Caki2 (cell line): ENCODE results near the gene NUP93. TPM values are rescaled to one million over a fixed set of nuclear protein-coding genes. Genes with fewer than 3 reads are reported as not detected.
"Not testable (repeated sequence)": the region's sequence is repeated elsewhere in the genome, so short reads cannot be mapped to it uniquely, and the experiment has no call there.

Source experiments
- DNase-seq: peaks from one replicate; pipeline ENCODE4 v3.0.0-alpha.2; 2015; ENCODE audit warnings: low read depth
- in situ Hi-C: cut with HindIII; loops from 2 replicates; pipeline ENCODE4 v1.10.0; 2016; ENCODE audit warnings: low sequenced_read_pairs, low pct_unique_long_range_greater_than_20kb, mixed read lengths
- total RNA-seq: library from RNA; depleted of rRNA; stranded (reverse); fragments of >200 nt; shearing (Covaris generic); gene quantifications from 2 replicates; pipeline ENCODE4 v1.2.3, GENCODE V29; 2014; ENCODE audit warnings: low replicate concordance

The NUP93 gene
- total RNA-seq, 1 experiment from 2014 or later, result 46.4 TPM

DNA sequence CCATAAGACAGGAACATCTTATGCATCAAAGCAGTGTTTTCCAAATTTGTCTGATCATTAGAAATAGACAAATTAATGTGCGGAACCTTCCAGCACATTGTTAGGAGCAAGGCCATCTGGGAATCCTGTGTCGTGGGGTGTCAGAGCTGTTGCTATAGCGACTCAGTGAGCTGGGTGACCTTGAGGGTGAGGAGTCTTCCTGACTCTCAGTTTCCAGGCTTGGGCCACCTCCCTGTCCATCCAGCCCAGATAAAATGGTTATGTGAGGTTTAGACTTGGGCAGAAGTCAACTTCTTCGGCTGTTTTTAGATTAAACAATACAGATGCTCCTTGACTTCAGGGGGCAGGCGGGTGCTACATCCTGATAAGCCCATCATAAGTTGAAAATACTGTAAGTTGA lies 27.1 kb upstream of the NUP93 start:
- in situ Hi-C loops, result no loop called here
- DNase-seq, result no peak

- in situ Hi-C loops, result no loop called here
- DNase-seq, result no peak
Observed at GRCh38 chr16:56708525-56709442, 21.1 kb upstream of the NUP93 start.

DNA sequence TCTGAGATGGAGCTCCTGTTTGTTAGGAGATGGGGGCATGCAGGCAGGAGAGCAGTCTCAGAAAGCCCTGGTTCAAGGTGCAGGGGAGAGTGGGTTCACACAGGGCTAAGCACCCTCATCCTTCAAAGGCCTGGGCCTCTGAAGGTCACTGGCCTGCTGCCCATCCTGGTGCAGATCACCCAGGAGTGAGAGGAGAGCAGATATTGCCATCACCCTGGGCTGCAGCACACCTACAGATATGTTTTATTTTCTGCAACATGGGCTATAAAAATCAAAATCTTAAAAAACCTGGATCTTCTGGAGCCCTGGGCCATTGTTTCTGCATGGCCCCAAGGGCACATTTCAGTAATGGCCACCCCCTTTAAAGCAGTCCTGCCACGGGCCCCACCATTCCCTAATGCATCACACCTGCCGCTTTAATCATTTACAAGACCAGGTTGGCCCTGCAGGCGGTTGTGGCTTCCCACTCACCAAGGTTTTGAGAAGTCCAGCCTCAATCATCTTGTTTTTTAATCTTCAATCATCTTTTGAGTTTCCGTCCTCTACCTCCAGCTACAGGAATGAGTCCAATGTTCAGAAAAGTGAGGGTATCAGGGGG lies 20.4 kb upstream of the NUP93 start:
- no peak for DNase-seq
- in situ Hi-C loops, result no loop called here

- DNase-seq, result no peak
- in situ Hi-C loops, result no loop called here
Observed at GRCh38 chr16:56710181-56710737, 19.7 kb upstream of the NUP93 start.

- in situ Hi-C loops, result no loop called here
- no peak for DNase-seq
Observed at GRCh38 chr16:56711862-56712261, 18.1 kb upstream of the NUP93 start.

- DNase-seq, result no peak
- in situ Hi-C loops, result no loop called here
Observed at GRCh38 chr16:56713794-56714193, 16.1 kb upstream of the NUP93 start.

DNA sequence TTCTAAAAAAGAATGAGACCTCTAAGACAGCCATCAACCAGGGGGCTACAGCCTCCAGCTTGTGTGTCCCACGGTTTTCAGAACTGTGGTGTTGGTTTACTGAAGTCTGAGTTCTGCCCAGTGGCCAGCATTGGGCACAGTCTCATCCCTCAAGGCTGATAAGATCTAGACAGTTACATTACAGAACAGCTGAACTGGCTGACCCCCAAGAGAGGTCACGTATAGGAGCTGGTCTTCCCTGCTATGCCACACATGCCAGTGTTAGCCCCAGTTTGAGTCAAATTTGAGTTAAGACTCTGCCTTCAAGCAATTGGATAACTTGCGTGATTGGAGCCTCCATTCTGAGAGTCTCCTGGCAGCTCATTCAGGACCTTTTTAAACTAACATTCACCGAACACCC lies 14.8 kb upstream of the NUP93 start:
- in situ Hi-C loops, result no loop called here
- no peak for DNase-seq

GRCh38 chr16:56716761-56717160 lies 13.2 kb upstream of the NUP93 start:
- in situ Hi-C loops, result no loop called here
- no peak for DNase-seq

DNA sequence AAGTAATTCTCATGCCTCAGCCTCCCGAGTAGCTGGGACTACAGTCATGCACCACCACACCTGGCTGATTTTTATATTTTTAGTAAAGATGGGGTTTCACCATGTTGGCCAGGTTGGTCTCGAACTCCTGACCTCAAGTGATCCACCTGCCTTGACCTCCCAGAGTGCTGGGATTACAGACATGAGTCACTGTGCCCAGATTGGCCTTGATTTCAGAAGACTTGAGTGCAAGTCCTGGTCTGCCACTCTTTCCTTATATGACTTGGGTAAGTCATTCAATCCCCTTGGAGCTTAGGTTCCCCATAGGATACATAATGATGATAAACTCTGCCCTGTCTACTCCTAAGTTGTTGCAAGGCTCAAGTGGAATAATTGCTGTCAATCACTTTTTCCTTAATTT lies 12.4 kb upstream of the NUP93 start:
- in situ Hi-C loops, result not testable (repeated sequence)
- DNase-seq, result peak; percentile 10

GRCh38 chr16:56722200-56722842 lies 7.6 kb upstream of the NUP93 start:
- in situ Hi-C loops, result no loop called here
- no peak for DNase-seq

DNA sequence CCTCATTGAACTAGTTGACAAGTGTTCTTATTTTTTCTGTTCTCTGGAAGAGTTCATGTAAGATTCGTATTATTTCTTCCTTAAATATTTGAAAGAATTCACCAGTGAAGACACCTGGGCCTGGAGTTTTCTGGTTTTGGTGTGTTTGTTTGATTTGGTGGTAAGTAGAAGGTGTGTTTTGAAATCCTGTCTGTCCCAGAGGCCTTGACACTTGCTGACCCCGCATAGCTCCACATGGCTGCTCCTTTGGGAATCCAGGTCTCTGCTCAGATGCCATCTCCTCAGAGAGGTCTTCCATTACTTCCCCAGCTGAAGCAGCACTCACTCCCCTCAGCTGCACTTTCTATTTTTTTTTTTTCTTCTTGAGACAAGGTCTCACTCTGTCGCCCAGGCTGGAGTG lies 5.7 kb upstream of the NUP93 start:
- in situ Hi-C loops, result no loop called here
- DNase-seq, result no peak

DNA sequence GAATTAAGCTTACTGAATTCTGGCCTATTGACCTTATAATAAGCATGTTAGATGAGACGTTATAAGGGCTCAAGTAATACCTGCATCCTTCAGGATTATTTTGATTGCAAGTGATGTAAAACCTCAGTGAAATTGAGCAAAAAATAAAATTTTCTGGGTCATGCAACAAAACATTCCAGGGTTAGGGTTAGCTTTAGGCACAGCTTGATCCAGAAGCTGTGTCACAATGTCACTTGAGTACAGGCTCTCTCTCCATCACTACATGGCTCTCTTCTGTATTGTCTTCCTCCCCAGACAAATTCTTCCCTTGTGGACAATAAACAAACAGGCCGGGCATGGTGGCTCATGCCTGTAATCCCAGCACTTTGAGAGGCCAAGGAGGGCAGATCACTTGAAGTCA lies 3.6 kb upstream of the NUP93 start:
- DNase-seq, result no peak
- in situ Hi-C loops, result no loop called here

DNA sequence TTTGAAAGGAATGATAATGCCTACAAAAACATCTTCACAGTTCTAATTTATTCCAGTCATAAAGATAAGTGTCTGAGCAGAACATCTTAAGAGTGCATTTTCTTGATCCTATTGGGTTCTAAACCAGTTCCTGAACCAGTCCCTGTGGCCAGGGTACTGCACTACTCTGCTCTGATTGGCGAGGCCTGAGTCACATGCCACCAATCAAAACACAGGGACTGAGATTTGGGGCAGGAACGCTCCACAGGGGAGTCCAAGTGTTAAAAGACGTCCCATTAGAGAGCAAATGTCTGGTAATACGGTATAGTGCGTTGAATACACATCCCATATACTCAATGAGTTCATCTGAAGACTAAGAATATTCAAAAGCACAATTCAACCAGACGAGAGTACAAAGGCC lies 3.0 kb upstream of the NUP93 start:
- in situ Hi-C loops, result no loop called here
- DNase-seq, result no peak

DNA sequence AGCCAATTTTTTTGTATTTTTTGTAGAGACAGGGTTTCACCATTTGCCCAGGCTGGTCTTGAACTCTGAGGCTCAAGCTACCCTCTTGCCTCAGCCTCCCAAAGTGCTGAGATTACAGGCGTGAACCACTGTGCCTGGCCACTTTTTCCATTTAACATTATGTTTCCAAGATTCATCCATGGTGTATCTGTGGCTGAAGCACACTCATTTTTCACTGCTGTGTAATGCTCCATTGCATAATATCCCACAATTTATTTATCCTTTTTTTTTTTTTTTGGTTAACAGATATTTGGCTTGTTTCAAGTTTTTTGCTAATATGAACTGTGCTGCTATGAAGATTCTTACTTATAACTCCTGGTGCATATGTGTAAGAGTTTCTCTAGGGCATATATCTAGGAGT lies 1.9 kb upstream of the NUP93 start:
- in situ Hi-C loops, result no loop called here

GRCh38 chr16:56728980-56729734 lies 772 bp upstream of the NUP93 start:
- in situ Hi-C loops, result no loop called here
- DNase-seq, result peak; percentile 37

More for the DNA sequence above, 1.9 kb upstream of the NUP93 start:
- DNase-seq, result no peak

DNA sequence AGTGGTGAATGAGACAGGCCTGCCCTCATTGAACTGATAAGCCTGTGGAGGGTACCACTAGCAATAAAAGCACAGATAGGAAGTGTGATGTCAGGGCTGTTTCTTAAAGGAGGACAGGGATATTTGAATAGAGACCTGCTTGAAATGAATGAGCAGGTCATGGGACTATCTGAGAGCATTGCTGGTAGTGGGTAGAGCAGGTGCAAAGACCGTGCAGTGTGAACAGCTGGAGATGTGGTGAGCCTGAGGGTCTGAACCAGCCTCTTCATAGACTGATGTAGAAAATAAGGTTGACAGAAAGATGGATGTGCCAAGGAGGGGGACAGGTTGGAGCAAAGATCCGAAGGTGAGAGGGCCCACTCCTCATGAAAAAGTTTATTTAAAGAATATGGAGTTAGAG lies 2.4 kb downstream of the NUP93 start:
- no peak for DNase-seq
- in situ Hi-C loops, result no loop called here

- in situ Hi-C loops, result no loop called here
- DNase-seq, result no peak
Observed at GRCh38 chr16:56732832-56733231, 2.9 kb downstream of the NUP93 start.

DNA sequence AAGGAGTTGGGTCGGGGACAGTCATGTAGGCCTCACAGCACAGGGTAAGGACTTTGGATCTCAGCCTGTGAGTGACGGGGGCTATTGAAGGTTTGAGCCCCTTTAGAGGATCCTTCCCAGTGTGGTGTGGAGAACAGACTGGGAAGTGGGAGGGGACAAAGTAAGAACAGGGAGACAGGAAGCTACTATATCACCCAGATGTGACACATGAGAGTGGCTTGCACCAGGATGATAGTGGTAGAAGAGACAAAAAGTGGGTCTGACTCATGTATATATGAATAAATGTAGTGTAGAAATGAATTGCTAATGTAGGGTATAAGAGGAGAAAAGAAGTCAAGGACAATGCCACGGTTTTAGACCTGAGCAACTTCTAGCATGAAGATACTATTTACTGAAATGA lies 4.5 kb downstream of the NUP93 start:
- DNase-seq, result no peak
- in situ Hi-C loops, result no loop called here
